Adrenal gland (tissue), 5 donors: ENCODE results near the gene RUBCN.
"Not testable (repeated sequence)": the region's sequence is repeated elsewhere in the genome, so short reads cannot be mapped to it uniquely, and the experiment has no call there.

Experiments used
- POLR2A ChIP-seq, 2 donors: fragments of 450-650 bp; IDR thresholded peaks; one replicate each; pipeline ENCODE4 v1.6.1; 2017; ENCODE audit warnings: antibody characterized with exemption in 2 of 2, mild to moderate bottlenecking in 2 of 2, moderate library complexity in 1 of 2
- TF ChIP-seq, protein P1 (sequence below), 6 experiments: fragments of 450-650 bp in 4 of 6; fragments of 200-600 bp in 2 of 6; sonication (generic) in 1 of 6; IDR thresholded peaks; 1 replicate in 5 of 6; 2 replicates in 1 of 6; pipeline versions ENCODE4 v1.5.1 to v1.8.0; 2016 to 2021; ENCODE audit warnings: antibody characterized with exemption in 6 of 6, mild to moderate bottlenecking in 2 of 6, moderate library complexity in 1 of 6
- donor health status: DM: no; HTN: no; CAD: no.

DNA sequence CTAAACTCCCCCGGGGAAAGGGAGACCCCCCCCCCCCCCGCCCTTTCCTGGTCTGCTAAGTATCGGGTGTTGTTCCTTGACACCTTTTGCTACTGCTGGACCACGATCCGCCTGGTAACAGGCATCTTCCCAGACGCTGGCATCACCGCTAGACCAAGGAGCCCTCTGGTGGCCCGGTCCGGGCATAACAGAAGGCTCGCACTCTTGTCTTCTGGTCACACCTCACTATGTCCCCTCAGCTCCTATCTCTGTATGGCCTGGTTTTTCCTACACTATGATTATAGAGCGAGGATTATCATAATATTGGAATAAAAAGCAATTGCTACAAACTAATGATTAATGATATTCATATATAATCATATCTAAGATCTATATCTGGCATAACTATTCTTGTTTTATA, 104.7 kb downstream of the RUBCN start:
- TF ChIP-seq, protein P1, sequence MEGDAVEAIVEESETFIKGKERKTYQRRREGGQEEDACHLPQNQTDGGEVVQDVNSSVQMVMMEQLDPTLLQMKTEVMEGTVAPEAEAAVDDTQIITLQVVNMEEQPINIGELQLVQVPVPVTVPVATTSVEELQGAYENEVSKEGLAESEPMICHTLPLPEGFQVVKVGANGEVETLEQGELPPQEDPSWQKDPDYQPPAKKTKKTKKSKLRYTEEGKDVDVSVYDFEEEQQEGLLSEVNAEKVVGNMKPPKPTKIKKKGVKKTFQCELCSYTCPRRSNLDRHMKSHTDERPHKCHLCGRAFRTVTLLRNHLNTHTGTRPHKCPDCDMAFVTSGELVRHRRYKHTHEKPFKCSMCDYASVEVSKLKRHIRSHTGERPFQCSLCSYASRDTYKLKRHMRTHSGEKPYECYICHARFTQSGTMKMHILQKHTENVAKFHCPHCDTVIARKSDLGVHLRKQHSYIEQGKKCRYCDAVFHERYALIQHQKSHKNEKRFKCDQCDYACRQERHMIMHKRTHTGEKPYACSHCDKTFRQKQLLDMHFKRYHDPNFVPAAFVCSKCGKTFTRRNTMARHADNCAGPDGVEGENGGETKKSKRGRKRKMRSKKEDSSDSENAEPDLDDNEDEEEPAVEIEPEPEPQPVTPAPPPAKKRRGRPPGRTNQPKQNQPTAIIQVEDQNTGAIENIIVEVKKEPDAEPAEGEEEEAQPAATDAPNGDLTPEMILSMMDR (IDR thresholded peaks at IDR 0.05), result peak in 4 of 6 experiments; percentile 6 to 34 (median 28)
- TF ChIP-seq POLR2A (IDR thresholded peaks at IDR 0.05), result not testable (repeated sequence)
